Measurements from ENCODE around the gene ABCA1. TPM values are rescaled to one million over a fixed set of nuclear protein-coding genes. Genes with fewer than 3 reads are reported as not detected.
"Not testable (repeated sequence)": the region's sequence is repeated elsewhere in the genome, so short reads cannot be mapped to it uniquely, and the experiment has no call there.

Gene ABCA1
- total RNA-seq, 8 experiments from 2014 or later, result 9.1 to 103 (median 15.4) TPM

- H3K27ac ChIP-seq, result no peak overlapping the region
- no peak for ATAC-seq (replicated peaks in 6 of 8)
- no peak overlapping the region for H3K4me3 ChIP-seq
- 67 to 100% (median 95%) methylated on average over 1 to 5 of the region's 6 CpGs; no CpG with 5 or more reads in 3 of the 10 experiments for WGBS, 10 experiments
- in situ Hi-C loops (cut with MboI; ENCODE audit: low pct_unique_long_range_greater_than_20kb in 2 of 9, low sequenced_read_pairs in 9 of 9, unreplicated experiment in 9 of 9), result no loop called here
- H3K4me1 ChIP-seq (replicated peaks in 1 of 2), result peaks cover 8 to 12% of the 10 kb centered on the region in 2 donors
Observed at GRCh38 chr9:104963076-104963475, 35.1 kb upstream of the ABCA1 start.

DNA sequence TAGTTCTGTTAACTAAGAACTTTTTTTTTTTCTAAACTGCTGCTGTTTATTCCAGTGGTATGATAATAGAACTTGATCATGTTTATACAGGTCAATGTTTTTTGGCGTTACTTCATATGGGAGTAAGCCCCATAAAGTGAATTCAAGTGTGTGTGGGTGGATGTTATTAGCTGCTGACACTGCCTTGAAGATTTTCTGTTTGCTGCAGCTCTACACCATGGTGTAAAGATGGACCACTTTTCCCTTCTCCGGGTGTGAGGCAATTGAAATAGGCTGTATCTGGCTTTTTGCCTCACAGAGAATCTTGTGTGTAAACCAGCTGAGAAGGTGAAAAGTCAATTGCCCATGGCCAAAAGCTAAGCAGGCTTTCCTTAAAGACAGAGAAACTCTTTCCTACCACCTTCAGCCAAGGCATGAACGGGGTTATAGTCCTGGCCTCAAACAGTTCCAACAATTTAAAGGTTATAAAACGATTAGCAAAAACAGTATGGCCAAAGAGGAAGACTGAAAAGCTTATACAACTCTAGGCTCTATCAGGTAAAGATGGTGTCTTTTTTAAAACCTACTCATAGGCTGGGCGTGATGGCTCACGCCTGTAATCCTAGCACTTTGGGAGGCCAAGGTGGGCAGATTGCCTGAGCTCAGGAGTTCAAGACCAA, 33.9 kb upstream of the ABCA1 start:
- in situ Hi-C loops (cut with MboI; ENCODE audit: low pct_unique_long_range_greater_than_20kb in 2 of 9, low sequenced_read_pairs in 9 of 9, unreplicated experiment in 9 of 9), result no loop called here
- H3K4me1 ChIP-seq (replicated peaks in 1 of 2), result peaks cover 8 to 12% of the 10 kb centered on the region in 2 donors
- no peak overlapping the region for H3K27ac ChIP-seq
- peak in 5 of 8 experiments; percentile 4 to 27 (median 18) for ATAC-seq (replicated peaks in 6 of 8)
- H3K4me3 ChIP-seq, result no peak overlapping the region
- 53 to 100% (median 69%) methylated on average over 1 to 5 of the region's 6 CpGs for WGBS, 10 experiments

DNA sequence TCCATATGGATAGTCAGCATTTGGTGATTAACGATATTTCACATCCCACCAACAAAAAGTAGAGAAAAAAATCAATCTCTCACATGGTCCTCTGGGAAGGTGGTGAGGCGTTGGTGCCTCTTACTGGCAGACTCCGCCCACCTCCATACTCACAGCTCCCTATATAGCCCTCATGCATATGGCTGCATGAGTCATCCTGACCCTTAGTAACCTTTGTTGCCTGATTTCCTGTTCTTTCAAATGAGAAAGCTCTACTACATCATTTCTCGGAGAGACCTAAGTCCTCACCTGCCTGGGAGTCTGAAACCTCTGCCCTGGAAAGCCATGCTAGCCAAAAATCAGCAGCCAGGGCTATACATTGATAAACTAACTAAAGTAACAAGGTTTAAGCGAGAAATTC, 33.3 kb upstream of the ABCA1 start:
- ATAC-seq (replicated peaks in 6 of 8), result peak; percentile 95 to 100 (median 98)
- peaks cover 8 to 12% of the 10 kb centered on the region in 2 donors for H3K4me1 ChIP-seq (replicated peaks in 1 of 2)
- in situ Hi-C loops (cut with MboI; ENCODE audit: low pct_unique_long_range_greater_than_20kb in 2 of 9, low sequenced_read_pairs in 9 of 9, unreplicated experiment in 9 of 9), result no loop called here
- H3K4me3 ChIP-seq, result no peak overlapping the region
- 0 to 67% (median 49%) methylated on average over 1 to 5 of the region's 5 CpGs; no CpG with 5 or more reads in 3 of the 10 experiments for WGBS, 10 experiments
- peak overlapping the region in 1 of 2 donors; percentile 22 for H3K27ac ChIP-seq

GRCh38 chr9:104960662-104961061, 32.7 kb upstream of the ABCA1 start:
- in situ Hi-C loops (cut with MboI; ENCODE audit: low pct_unique_long_range_greater_than_20kb in 2 of 9, low sequenced_read_pairs in 9 of 9, unreplicated experiment in 9 of 9), result no loop called here

GRCh38 chr9:104958751-104959150, 30.8 kb upstream of the ABCA1 start:
- in situ Hi-C loops (cut with MboI; ENCODE audit: low pct_unique_long_range_greater_than_20kb in 2 of 9, low sequenced_read_pairs in 9 of 9, unreplicated experiment in 9 of 9), result no loop called here
- 29 to 78% (median 63%) methylated on average over 1 of the region's 1 CpG; no CpG with 5 or more reads in 1 of the 10 experiments for WGBS, 10 experiments
- ATAC-seq (replicated peaks in 6 of 8), result no peak
- Histone ChIP-seq H3K4me3 (no peak overlapping the region), H3K4me1 (replicated peaks in 1 of 2) (peaks cover 8 to 12% of the 10 kb centered on the region in 2 donors), H3K27ac (no peak overlapping the region)

More at GRCh38 chr9:104960662-104961061, 32.7 kb upstream of the ABCA1 start:
- ATAC-seq (replicated peaks in 6 of 8), result peak in 5 of 8 experiments; percentile 14 to 61 (median 51)
- Histone ChIP-seq H3K4me3 (no peak overlapping the region), H3K4me1 (replicated peaks in 1 of 2) (peaks cover 8 to 12% of the 10 kb centered on the region in 2 donors), H3K27ac (no peak overlapping the region)
- WGBS, 10 experiments, result 25 to 80% (median 46%) methylated on average over 1 to 2 of the region's 2 CpGs; no CpG with 5 or more reads in 7 of the 10 experiments

GRCh38 chr9:104958006-104958405, 30.1 kb upstream of the ABCA1 start:
- 0 to 86% (median 66%) methylated on average over 1 to 3 of the region's 4 CpGs; no CpG with 5 or more reads in 4 of the 10 experiments for WGBS, 10 experiments
- ATAC-seq (replicated peaks in 6 of 8); H3K4me3 ChIP-seq; H3K27ac ChIP-seq; in situ Hi-C loops (cut with MboI; ENCODE audit: low pct_unique_long_range_greater_than_20kb in 2 of 9, low sequenced_read_pairs in 9 of 9, unreplicated experiment in 9 of 9): not testable (repeated sequence)
- peaks cover 8 to 12% of the 10 kb centered on the region in 2 donors for H3K4me1 ChIP-seq (replicated peaks in 1 of 2)

GRCh38 chr9:104951487-104951886, 23.5 kb upstream of the ABCA1 start:
- 40 to 100% (median 83%) methylated on average over 1 to 4 of the region's 4 CpGs; no CpG with 5 or more reads in 1 of the 10 experiments for WGBS, 10 experiments
- no peak overlapping the region for H3K4me3 ChIP-seq
- no peaks in the 10 kb centered on the region for H3K4me1 ChIP-seq (replicated peaks in 1 of 2)
- ATAC-seq (replicated peaks in 6 of 8), result peak in 1 of 8 experiments; percentile 55
- in situ Hi-C loops (cut with MboI; ENCODE audit: low pct_unique_long_range_greater_than_20kb in 2 of 9, low sequenced_read_pairs in 9 of 9, unreplicated experiment in 9 of 9), result no loop called here
- no peak overlapping the region for H3K27ac ChIP-seq

- in situ Hi-C loops (cut with MboI; ENCODE audit: low pct_unique_long_range_greater_than_20kb in 2 of 9, low sequenced_read_pairs in 9 of 9, unreplicated experiment in 9 of 9), result no loop called here
- WGBS, 10 experiments, result 83 to 100% (median 91%) methylated on average over 1 to 4 of the region's 4 CpGs; no CpG with 5 or more reads in 6 of the 10 experiments
- Histone ChIP-seq H3K4me1 (replicated peaks in 1 of 2) (no peaks in the 10 kb centered on the region), H3K4me3 (no peak overlapping the region), H3K27ac (no peak overlapping the region)
- peak in 1 of 8 experiments; percentile 77 for ATAC-seq (replicated peaks in 6 of 8)
Observed at GRCh38 chr9:104950838-104951237, 22.9 kb upstream of the ABCA1 start.

DNA sequence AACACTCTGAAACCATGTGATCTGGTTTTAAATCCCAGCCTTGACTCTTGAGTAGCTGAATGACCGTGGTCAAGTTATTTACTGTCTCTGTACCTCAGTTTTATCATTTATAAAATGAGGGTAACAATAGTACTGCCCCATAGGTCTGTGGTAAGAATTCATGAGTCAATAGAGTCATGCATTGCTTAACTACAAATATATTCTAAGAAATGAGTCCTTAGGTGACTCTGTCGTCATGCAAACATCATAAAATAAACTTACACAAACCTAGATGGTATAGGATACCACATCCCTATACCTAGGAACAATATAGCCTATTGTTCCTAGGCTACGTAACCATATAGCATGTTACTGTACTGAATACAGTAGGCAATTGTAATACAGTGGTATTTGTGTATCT, 20.3 kb upstream of the ABCA1 start:
- 63 to 100% (median 80%) methylated on average over 1 to 2 of the region's 3 CpGs; no CpG with 5 or more reads in 5 of the 10 experiments for WGBS, 10 experiments
- in situ Hi-C loops (cut with MboI; ENCODE audit: low pct_unique_long_range_greater_than_20kb in 2 of 9, low sequenced_read_pairs in 9 of 9, unreplicated experiment in 9 of 9), result loop anchor here in 3 of 9 experiments (25.0 kb wide), 3 partner anchors 89 to 289 kb away; partner anchors contain the start of gene SLC44A1 (in 1 of the 3)
- Histone ChIP-seq H3K27ac (no peak overlapping the region), H3K4me3 (no peak overlapping the region), H3K4me1 (replicated peaks in 1 of 2) (no peaks in the 10 kb centered on the region)
- no peak for ATAC-seq (replicated peaks in 6 of 8)

DNA sequence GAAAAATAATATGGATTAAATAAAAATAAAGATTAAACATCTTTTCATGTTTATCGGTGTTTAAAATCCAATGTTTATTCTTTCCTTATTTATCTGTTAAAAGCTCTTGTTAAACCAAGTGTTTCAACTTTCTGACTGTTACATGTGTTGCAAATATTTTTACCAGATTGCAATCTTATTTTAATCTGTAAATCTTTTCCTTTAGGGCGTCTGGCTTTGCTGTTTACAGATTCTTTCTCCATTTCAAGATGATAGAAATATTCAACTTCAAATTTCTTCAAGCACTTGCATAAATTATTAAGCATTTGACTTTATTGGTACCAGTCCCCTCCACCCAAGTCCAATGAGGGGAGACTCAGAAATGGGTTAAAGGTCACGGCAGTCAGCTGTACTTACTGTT, 16.9 kb upstream of the ABCA1 start:
- no peak overlapping the region for H3K27ac ChIP-seq
- no peak for ATAC-seq (replicated peaks in 6 of 8)
- WGBS, 10 experiments, result 4 to 100% (median 92%) methylated on average over 2 to 3 of the region's 3 CpGs
- H3K4me3 ChIP-seq, result no peak overlapping the region
- no peaks in the 10 kb centered on the region for H3K4me1 ChIP-seq (replicated peaks in 1 of 2)
- in situ Hi-C loops (cut with MboI; ENCODE audit: low pct_unique_long_range_greater_than_20kb in 2 of 9, low sequenced_read_pairs in 9 of 9, unreplicated experiment in 9 of 9), result loop anchor here in 3 of 9 experiments (25.0 kb wide), 3 partner anchors 92 to 292 kb away; partner anchors contain the start of gene SLC44A1 (in 1 of the 3)

- peak in 2 of 8 experiments; percentile 53 to 85 for ATAC-seq (replicated peaks in 6 of 8)
- H3K27ac ChIP-seq, result no peak overlapping the region
- no peaks in the 10 kb centered on the region for H3K4me1 ChIP-seq (replicated peaks in 1 of 2)
- WGBS, 10 experiments, result 0 to 93% (median 53%) methylated on average over 1 to 2 of the region's 2 CpGs; no CpG with 5 or more reads in 2 of the 10 experiments
- in situ Hi-C loops (cut with MboI; ENCODE audit: low pct_unique_long_range_greater_than_20kb in 2 of 9, low sequenced_read_pairs in 9 of 9, unreplicated experiment in 9 of 9), result loop anchor here in 3 of 9 experiments (25.0 kb wide), 3 partner anchors 93 to 293 kb away; partner anchors contain the start of gene SLC44A1 (in 1 of the 3)
- no peak overlapping the region for H3K4me3 ChIP-seq
Observed at GRCh38 chr9:104944356-104944755, 16.4 kb upstream of the ABCA1 start.

- Histone ChIP-seq H3K4me1 (replicated peaks in 1 of 2) (no peaks in the 10 kb centered on the region), H3K27ac (no peak overlapping the region), H3K4me3 (no peak overlapping the region)
- WGBS, 10 experiments, result 0 to 72% (median 50%) methylated on average over 1 of the region's 1 CpG; no CpG with 5 or more reads in 1 of the 10 experiments
- in situ Hi-C loops (cut with MboI; ENCODE audit: low pct_unique_long_range_greater_than_20kb in 2 of 9, low sequenced_read_pairs in 9 of 9, unreplicated experiment in 9 of 9), result loop anchor here in 3 of 9 experiments (25.0 kb wide), 3 partner anchors 96 to 296 kb away; partner anchors contain the start of gene SLC44A1 (in 1 of the 3)
- peak in 3 of 8 experiments; percentile 16 to 56 (median 47) for ATAC-seq (replicated peaks in 6 of 8)
Observed at GRCh38 chr9:104941597-104941996, 13.6 kb upstream of the ABCA1 start.

DNA sequence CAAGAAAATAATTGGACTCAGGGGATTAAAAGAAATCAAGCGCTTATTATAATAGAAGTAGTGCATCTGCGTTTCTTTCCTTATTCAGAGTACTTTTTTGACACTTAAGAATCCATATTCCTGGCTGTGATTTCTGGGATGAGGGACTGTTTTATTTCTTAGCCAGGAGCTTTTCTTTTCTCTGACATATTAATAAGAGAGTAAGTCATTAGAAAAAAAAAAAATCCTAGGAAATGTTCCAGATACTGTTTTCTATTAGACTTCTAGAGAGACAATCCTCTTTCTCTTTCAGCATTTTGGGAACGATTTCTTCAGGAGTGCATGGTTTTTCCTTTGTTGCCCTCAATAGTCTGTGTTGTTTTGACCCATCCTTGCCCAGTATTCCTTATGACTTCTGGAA, 8.3 kb upstream of the ABCA1 start:
- ATAC-seq (replicated peaks in 6 of 8), result no peak
- Histone ChIP-seq H3K4me3 (no peak overlapping the region), H3K4me1 (replicated peaks in 1 of 2) (peaks cover 0 to 4% of the 10 kb centered on the region in 2 donors), H3K27ac (no peak overlapping the region)
- WGBS, 10 experiments, result 6 to 89% (median 69%) methylated on average over 2 to 3 of the region's 3 CpGs; no CpG with 5 or more reads in 1 of the 10 experiments
- in situ Hi-C loops (cut with MboI; ENCODE audit: low pct_unique_long_range_greater_than_20kb in 2 of 9, low sequenced_read_pairs in 9 of 9, unreplicated experiment in 9 of 9), result loop anchor here in 4 of 9 experiments (10.0 to 25.0 kb wide), 4 partner anchors 59 to 301 kb away; partner anchors contain the start of gene SLC44A1 (in 1 of the 4)

Data from motor neuron (in vitro differentiated cells).